ENCODE data around the gene JDP2.

DNA sequence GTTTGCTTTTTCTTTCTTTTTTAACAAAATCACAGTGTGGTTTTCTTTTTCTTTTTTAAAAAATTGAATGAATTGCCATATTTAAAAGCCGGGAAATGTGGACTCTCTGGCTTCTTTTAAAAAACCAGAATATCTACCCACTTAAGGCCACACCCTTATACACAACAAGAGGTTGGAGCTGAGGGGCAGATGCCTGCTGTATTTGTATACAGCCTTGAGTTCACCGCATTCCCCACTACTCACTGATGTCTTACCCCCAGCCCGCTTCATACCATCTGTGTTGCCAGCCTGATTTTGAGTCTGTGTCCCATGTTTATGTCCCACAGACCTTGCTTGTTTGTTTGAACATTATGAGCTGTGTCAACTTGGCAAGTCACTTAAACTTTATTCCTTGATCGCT lies 14.3 kb downstream of the JDP2 start:
- no peak for TF ChIP-seq POLR2A (IDR thresholded peaks at IDR 0.05; ENCODE audit: low read length)
- TF ChIP-seq GATA1 (IDR thresholded peaks at IDR 0.05; ENCODE audit: low read depth, low read length), result no peak

Data from erythroblast (primary cell).